ENCODE measurements around the gene GDF15.
"Not testable (repeated sequence)": the region's sequence is repeated elsewhere in the genome, so short reads cannot be mapped to it uniquely, and the experiment has no call there.

DNA sequence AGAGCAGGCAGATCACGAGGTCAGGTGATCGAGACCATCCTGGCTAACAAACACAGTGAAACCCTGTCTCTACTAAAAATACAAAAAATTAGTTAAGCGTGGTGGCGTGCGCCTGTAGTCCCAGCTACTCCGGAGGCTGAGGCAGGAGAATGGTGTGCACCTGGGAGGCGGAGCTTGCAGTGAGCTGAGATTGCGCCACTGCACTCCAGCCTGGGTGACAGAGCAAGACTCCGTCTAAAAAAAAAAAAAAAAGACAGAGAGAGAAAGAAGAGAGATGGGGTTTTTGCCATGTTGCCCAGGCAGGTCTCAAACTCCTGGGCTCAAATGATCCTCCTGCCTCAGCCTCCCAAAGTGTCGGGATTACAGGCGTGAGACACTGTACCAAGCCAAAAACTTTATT lies 19.8 kb downstream of the GDF15 start:
- TF ChIP-seq RARB (CRISPR knock-in tag; IDR thresholded peaks at IDR 0.05); SNAI2 (CRISPR knock-in tag; IDR thresholded peaks at IDR 0.05); ARNTL (CRISPR knock-in tag; IDR thresholded peaks at IDR 0.05; ENCODE audit: borderline replicate concordance, low read depth); ZFP3 (CRISPR knock-in tag; IDR thresholded peaks at IDR 0.05); ZFP30 (CRISPR knock-in tag; IDR thresholded peaks at IDR 0.05); ZC3H10 (CRISPR knock-in tag; IDR thresholded peaks at IDR 0.05): not testable (repeated sequence)
- TF ChIP-seq, protein P1, sequence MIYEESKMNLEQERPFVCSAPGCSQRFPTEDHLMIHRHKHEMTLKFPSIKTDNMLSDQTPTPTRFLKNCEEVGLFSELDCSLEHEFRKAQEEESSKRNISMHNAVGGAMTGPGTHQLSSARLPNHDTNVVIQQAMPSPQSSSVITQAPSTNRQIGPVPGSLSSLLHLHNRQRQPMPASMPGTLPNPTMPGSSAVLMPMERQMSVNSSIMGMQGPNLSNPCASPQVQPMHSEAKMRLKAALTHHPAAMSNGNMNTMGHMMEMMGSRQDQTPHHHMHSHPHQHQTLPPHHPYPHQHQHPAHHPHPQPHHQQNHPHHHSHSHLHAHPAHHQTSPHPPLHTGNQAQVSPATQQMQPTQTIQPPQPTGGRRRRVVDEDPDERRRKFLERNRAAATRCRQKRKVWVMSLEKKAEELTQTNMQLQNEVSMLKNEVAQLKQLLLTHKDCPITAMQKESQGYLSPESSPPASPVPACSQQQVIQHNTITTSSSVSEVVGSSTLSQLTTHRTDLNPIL (CRISPR knock-in tag; IDR thresholded peaks at IDR 0.05; ENCODE audit: low read depth), result not testable (repeated sequence)

All from SK-N-SH treated with all-trans-retinoic acid at 6 μM for 48 hours (cell line).